CD4-positive, alpha-beta T cell treated with Interleukin-12 subunit alpha and Interleukin-12 subunit beta, for 1 hour (primary cell): ENCODE measurements around the gene EEA1.

Experiments
- DNase-seq: peaks from one replicate; pipeline ENCODE4 v3.0.0-alpha.2; 2020

The EEA1 gene

GRCh38 chr12:92740411-92740810, 188.7 kb downstream of the EEA1 start:
- DNase-seq: no peak

- DNase-seq: no peak
Observed at GRCh38 chr12:92739113-92739512, 190.0 kb downstream of the EEA1 start.

GRCh38 chr12:92737855-92738850, 190.9 kb downstream of the EEA1 start:
- no peak for DNase-seq

GRCh38 chr12:92736605-92737004, 192.5 kb downstream of the EEA1 start:
- no peak for DNase-seq

GRCh38 chr12:92735131-92735721, 193.9 kb downstream of the EEA1 start:
- DNase-seq: no peak

GRCh38 chr12:92733661-92734060, 195.4 kb downstream of the EEA1 start:
- DNase-seq: no peak

GRCh38 chr12:92733181-92733580, 195.9 kb downstream of the EEA1 start:
- no peak for DNase-seq

GRCh38 chr12:92732716-92733115, 196.4 kb downstream of the EEA1 start:
- DNase-seq: no peak

- no peak for DNase-seq
Observed at GRCh38 chr12:92732216-92732615, 196.9 kb downstream of the EEA1 start.

- DNase-seq: no peak
Observed at GRCh38 chr12:92730758-92731157, 198.3 kb downstream of the EEA1 start.

- DNase-seq: no peak
Observed at GRCh38 chr12:92729773-92730305, 199.3 kb downstream of the EEA1 start.

- DNase-seq: no peak
Observed at GRCh38 chr12:92726850-92727249, 202.2 kb downstream of the EEA1 start.

- DNase-seq: no peak
Observed at GRCh38 chr12:92722897-92723296, 206.2 kb downstream of the EEA1 start.

- DNase-seq: no peak
Observed at GRCh38 chr12:92721656-92722055, 207.4 kb downstream of the EEA1 start.

GRCh38 chr12:92721130-92721529, 208.0 kb downstream of the EEA1 start:
- DNase-seq: no peak
